HepG2 (cell line): ENCODE data around the gene SCRN3. TPM values are rescaled to one million over a fixed set of nuclear protein-coding genes. Genes with fewer than 3 reads are reported as not detected.
"Not testable (repeated sequence)": the region's sequence is repeated elsewhere in the genome, so short reads cannot be mapped to it uniquely, and the experiment has no call there.

Experiments
- ATAC-seq: fragments of 200-7000 bp; cut with Tn5 transposase; 3 replicates; pipeline ENCODE4 v1.9.1; 2020; ENCODE audit warnings: mild to moderate bottlenecking, moderate library complexity
- BruUV-seq: library from RNA; stranded (reverse); fragments of 400-500 nt; replicated peaks from 2 replicates; lab custom pipeline; 2021; lab: Mats Ljungman, UMichigan
- CTCF ChIA-PET: fragments of 300-600 bp; formaldehyde crosslinking; extraction: SDS; loops from one replicate; lab custom pipeline; 2021; ENCODE audit warnings: low total read pairs, inconsistent platforms, low intra/inter-chr PET ratio; lab: Yijun Ruan, JAX
- POLR2A ChIA-PET: fragments of 350-600 bp; sonication (Branson Sonifier 250); formaldehyde crosslinking; loops from one replicate; lab custom pipeline; 2020; ENCODE audit warnings: antibody characterized with exemption, inconsistent platforms; lab: Yijun Ruan, JAX
- DNase-seq: peaks from one replicate; pipeline ENCODE4 v3.0.0-alpha.2; 2015; ENCODE audit warnings: low spot score
- FAIRE-seq: peaks from 3 replicates; lab custom pipeline; 2011; peaks lifted over from hg19 to GRCh38; lab: Jason Lieb, UNC
- H2AFZ ChIP-seq: one replicate; pipeline ENCODE4 v1.6.1; 2011; ENCODE audit warnings: low read length, inconsistent platforms
- H3K27ac ChIP-seq: fragments of 300-600 bp; 3 replicates; pipeline ENCODE4 v1.8.0; 2011; ENCODE audit warnings: mixed run types, mild to moderate bottlenecking, mixed read lengths, low read length, inconsistent platforms; ENCODE audit not compliant: insufficient read depth; ENCODE audit errors: extremely low read length
- H3K27me3 ChIP-seq, 2 experiments: fragments of 200-600 bp in 1 of 2; 2 replicates in 1 of 2; 3 replicates in 1 of 2; pipeline versions ENCODE4 v1.6.0 to v1.8.0; 2011; ENCODE audit warnings: low read length in 2 of 2, mild to moderate bottlenecking in 2 of 2, moderate library complexity in 2 of 2, inconsistent platforms in 1 of 2; ENCODE audit not compliant: insufficient read depth in 2 of 2, control insufficient read depth in 1 of 2
- H3K36me3 ChIP-seq, 2 experiments: fragments of 200-600 bp in 1 of 2; replicated peaks in 1 of 2; 2 replicates in 1 of 2; 3 replicates in 1 of 2; pipeline versions ENCODE4 v1.5.1 to v1.8.0; 2011; ENCODE audit warnings: low read length in 2 of 2, inconsistent platforms in 1 of 2; ENCODE audit not compliant: insufficient read depth in 2 of 2, control insufficient read depth in 1 of 2
- H3K4me1 ChIP-seq: 2 replicates; pipeline ENCODE4 v1.5.1; 2012; ENCODE audit warnings: low read length, inconsistent platforms; ENCODE audit not compliant: insufficient read depth
- H3K4me2 ChIP-seq: 2 replicates; pipeline ENCODE4 v1.6.0; 2011; ENCODE audit warnings: low read depth, low read length, inconsistent platforms
- H3K4me3 ChIP-seq, 3 experiments: fragments of 200-600 bp in 1 of 3; sonication (generic), shearing (Covaris generic) in 1 of 3; replicated peaks in 1 of 3; 2 replicates each; pipeline ENCODE4 v1.5.1; 2011 to 2016; ENCODE audit warnings: low read length in 3 of 3, inconsistent platforms in 2 of 3, low read depth in 2 of 3, mild to moderate bottlenecking in 2 of 3, control low read depth in 1 of 3, mixed read lengths in 1 of 3; ENCODE audit not compliant: insufficient read depth in 1 of 3
- H3K79me2 ChIP-seq: one replicate; pipeline ENCODE4 v1.6.1; 2011; ENCODE audit warnings: low read length, inconsistent platforms; ENCODE audit not compliant: insufficient read depth
- H3K9ac ChIP-seq: 2 replicates; pipeline ENCODE4 v1.6.0; 2011; ENCODE audit warnings: mild to moderate bottlenecking, low read depth, low read length, inconsistent platforms; ENCODE audit not compliant: insufficient read depth
- H3K9me3 ChIP-seq: 2 replicates; pipeline ENCODE4 v1.5.1; 2012; ENCODE audit warnings: mild to moderate bottlenecking, low read length
- H4K20me1 ChIP-seq: 2 replicates; pipeline ENCODE4 v1.6.0; 2011; ENCODE audit warnings: inconsistent platforms, mild to moderate bottlenecking, low read length, moderate library complexity; ENCODE audit not compliant: insufficient read depth
- KDM3A ChIP-seq: IDR thresholded peaks from 2 replicates; pipeline ENCODE4 v1.6.1; 2018; ENCODE audit warnings: low read depth, missing compliant biosample characterization
- MEF2D ChIP-seq: sonication (generic); formaldehyde crosslinking; IDR thresholded peaks from 2 replicates; pipeline ENCODE4 v1.5.1; 2020; ENCODE audit warnings: mild to moderate bottlenecking, missing genetic modification reagents
- TCF7 ChIP-seq: sonication (generic); IDR thresholded peaks from 2 replicates; pipeline ENCODE4 v1.6.1; 2016; ENCODE audit warnings: antibody characterized with exemption, low read depth
- TEAD3 ChIP-seq: optimal IDR thresholded peaks from 2 replicates; pipeline ENCODE3; 2016; ENCODE audit warnings: borderline replicate concordance
- WGBS: methylation state at CpG from one replicate; pipeline ENCODE4 v1.1.6; 2017; ENCODE audit warnings: low lambda C conversion rate; 5-methylcytosine and 5-hydroxymethylcytosine counted together
- in situ Hi-C: cut with HindIII; loops from 2 replicates; pipeline ENCODE4 v1.10.0; 2017; ENCODE audit warnings: low pct_unique_long_range_greater_than_20kb; ENCODE audit not compliant: extremely low pct_ligation_motif_present
- intact Hi-C: fragments of 100-400 bp; cut with micrococcal nuclease; formaldehyde crosslinking; loops from one replicate; pipeline ENCODE4 v1.10.0; 2022; ENCODE audit not compliant: unreplicated experiment
- polyA plus RNA-seq, 8 experiments: library from polyadenylated mRNA; depleted of rRNA in 3 of 8; stranded (reverse) in 7 of 8; unstranded in 1 of 8; fragments of >200 nt; fragmentation: Illumina TruSeq in 4 of 8; extraction: Trizol in 4 of 8; gene quantifications; 2 replicates each; pipeline versions ENCODE4 v1.2.1 to v1.2.3, GENCODE V29; 2011 to 2016; ENCODE audit warnings: low read depth in 4 of 8, missing spikeins in 1 of 8, mixed read lengths in 1 of 8; ENCODE audit not compliant: insufficient read depth in 1 of 8
- total RNA-seq, 5 experiments: library from RNA; depleted of rRNA; stranded (reverse); fragments of >200 nt; fragmentation: Illumina TruSeq; extraction: Trizol; gene quantifications; 2 replicates each; pipeline ENCODE4 v1.2.3, GENCODE V29; 2016; ENCODE audit warnings: low read depth in 1 of 5

The SCRN3 gene
- total and polyA plus RNA-seq, 2 of the 13 experiments (the other 11 are each of a cell fraction or from before 2014, with no cell fraction given), result 6.6 to 11.3 TPM

GRCh38 chr2:174385201-174385600, 10.3 kb upstream of the SCRN3 start (continued):
- no peak for TF ChIP-seq KDM3A
- TF ChIP-seq TCF7, result no peak

- H4K20me1 ChIP-seq, ATAC-seq, POLR2A ChIA-PET, in situ Hi-C loops, H3K9ac ChIP-seq, intact Hi-C loops, H3K9me3 ChIP-seq, H3K4me2 ChIP-seq, H2AFZ ChIP-seq, H3K27me3 ChIP-seq, DNase-seq, BruUV-seq, H3K27ac ChIP-seq, FAIRE-seq, CTCF ChIA-PET, H3K4me3 ChIP-seq: not testable (repeated sequence)
- 95% methylated on average over 3 of the region's 3 CpGs for WGBS
- Histone ChIP-seq H3K36me3 (peaks cover 9 to 53% of the 10 kb centered on the region in 2 experiments; a peak in 4 of 5 replicates), H3K4me1 (peaks cover 42% of the 10 kb centered on the region), H3K79me2 (peaks cover 31% of the 10 kb centered on the region)
Measured at GRCh38 chr2:174388706-174389105, 6.8 kb upstream of the SCRN3 start.

GRCh38 chr2:174389542-174389941, 6.0 kb upstream of the SCRN3 start:
- intact Hi-C loops (no loop called here), in situ Hi-C loops (no loop called here)
- BruUV-seq, result no TSS peak
- WGBS, result 92% methylated on average over 6 of the region's 6 CpGs
- Histone ChIP-seq H3K4me3 (no peak overlapping the region), H3K9me3 (no peaks in the 10 kb centered on the region), H3K36me3 (peaks cover 9 to 46% of the 10 kb centered on the region in 2 experiments; a peak in 4 of 5 replicates), H3K79me2 (peaks cover 33% of the 10 kb centered on the region), H3K4me1 (peaks cover 50% of the 10 kb centered on the region), H4K20me1 (no peaks in the 10 kb centered on the region; the same call in 1 of the 2 replicates), H3K9ac (no peak overlapping the region), H3K27me3 (no peaks in the 10 kb centered on the region), H3K27ac (no peak overlapping the region), H2AFZ (no peak overlapping the region), H3K4me2 (no peak overlapping the region)
- DNase-seq, result no peak
- no peak; the same call in 2 of the 3 replicates for ATAC-seq
- TF ChIP-seq TEAD3 (CRISPR knock-in tag), result peak; percentile 29
- TF ChIP-seq MEF2D, result no peak
- ChIA-PET POLR2A (no interaction called here), CTCF (no interaction called here)
- no peak for FAIRE-seq
